ENCODE results near the gene KCNH1.

DNA sequence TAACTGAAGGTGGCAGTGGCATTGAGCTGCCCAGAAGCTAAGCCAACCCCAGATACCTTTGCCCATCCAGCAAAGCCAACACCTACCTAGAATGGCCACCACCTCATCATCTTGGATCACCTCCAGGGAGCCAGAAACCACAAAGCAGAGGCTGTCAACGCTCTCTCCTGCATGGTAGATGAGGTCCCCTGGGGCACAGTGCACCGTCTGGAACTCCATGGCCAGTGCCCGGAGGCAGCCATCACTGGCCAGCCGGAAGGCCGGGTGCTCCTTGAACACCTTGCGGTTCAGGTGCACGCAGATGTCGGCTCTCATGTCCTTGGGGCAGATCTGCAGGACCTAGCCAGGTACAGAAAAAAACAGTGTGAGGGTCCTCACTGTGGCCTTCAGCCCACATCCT lies 336.5 kb downstream of the KCNH1 start:
- TF ChIP-seq, protein P1, sequence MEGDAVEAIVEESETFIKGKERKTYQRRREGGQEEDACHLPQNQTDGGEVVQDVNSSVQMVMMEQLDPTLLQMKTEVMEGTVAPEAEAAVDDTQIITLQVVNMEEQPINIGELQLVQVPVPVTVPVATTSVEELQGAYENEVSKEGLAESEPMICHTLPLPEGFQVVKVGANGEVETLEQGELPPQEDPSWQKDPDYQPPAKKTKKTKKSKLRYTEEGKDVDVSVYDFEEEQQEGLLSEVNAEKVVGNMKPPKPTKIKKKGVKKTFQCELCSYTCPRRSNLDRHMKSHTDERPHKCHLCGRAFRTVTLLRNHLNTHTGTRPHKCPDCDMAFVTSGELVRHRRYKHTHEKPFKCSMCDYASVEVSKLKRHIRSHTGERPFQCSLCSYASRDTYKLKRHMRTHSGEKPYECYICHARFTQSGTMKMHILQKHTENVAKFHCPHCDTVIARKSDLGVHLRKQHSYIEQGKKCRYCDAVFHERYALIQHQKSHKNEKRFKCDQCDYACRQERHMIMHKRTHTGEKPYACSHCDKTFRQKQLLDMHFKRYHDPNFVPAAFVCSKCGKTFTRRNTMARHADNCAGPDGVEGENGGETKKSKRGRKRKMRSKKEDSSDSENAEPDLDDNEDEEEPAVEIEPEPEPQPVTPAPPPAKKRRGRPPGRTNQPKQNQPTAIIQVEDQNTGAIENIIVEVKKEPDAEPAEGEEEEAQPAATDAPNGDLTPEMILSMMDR (IDR thresholded peaks at IDR 0.05; ENCODE audit: low read depth, low read length, missing input control): no peak
- TF ChIP-seq RAD21 (IDR thresholded peaks at IDR 0.05) (no peak), RXRA (IDR thresholded peaks at IDR 0.05) (no peak)
- TF ChIP-seq, protein P2, sequence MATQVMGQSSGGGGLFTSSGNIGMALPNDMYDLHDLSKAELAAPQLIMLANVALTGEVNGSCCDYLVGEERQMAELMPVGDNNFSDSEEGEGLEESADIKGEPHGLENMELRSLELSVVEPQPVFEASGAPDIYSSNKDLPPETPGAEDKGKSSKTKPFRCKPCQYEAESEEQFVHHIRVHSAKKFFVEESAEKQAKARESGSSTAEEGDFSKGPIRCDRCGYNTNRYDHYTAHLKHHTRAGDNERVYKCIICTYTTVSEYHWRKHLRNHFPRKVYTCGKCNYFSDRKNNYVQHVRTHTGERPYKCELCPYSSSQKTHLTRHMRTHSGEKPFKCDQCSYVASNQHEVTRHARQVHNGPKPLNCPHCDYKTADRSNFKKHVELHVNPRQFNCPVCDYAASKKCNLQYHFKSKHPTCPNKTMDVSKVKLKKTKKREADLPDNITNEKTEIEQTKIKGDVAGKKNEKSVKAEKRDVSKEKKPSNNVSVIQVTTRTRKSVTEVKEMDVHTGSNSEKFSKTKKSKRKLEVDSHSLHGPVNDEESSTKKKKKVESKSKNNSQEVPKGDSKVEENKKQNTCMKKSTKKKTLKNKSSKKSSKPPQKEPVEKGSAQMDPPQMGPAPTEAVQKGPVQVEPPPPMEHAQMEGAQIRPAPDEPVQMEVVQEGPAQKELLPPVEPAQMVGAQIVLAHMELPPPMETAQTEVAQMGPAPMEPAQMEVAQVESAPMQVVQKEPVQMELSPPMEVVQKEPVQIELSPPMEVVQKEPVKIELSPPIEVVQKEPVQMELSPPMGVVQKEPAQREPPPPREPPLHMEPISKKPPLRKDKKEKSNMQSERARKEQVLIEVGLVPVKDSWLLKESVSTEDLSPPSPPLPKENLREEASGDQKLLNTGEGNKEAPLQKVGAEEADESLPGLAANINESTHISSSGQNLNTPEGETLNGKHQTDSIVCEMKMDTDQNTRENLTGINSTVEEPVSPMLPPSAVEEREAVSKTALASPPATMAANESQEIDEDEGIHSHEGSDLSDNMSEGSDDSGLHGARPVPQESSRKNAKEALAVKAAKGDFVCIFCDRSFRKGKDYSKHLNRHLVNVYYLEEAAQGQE (IDR thresholded peaks at IDR 0.05): no peak
